Glutamatergic neuron (in vitro differentiated cells): ENCODE results near the gene ST6GALNAC3. TPM values are rescaled to one million over a fixed set of nuclear protein-coding genes. Genes with fewer than 3 reads are reported as not detected.

ENCODE experiments used
- DNase-seq: peaks from one replicate; pipeline ENCODE4 v3.0.0; 2022
- H3K27ac Mint-ChIP-seq: one replicate; pipeline ENCODE4 v1.8.0; 2020; ENCODE audit warnings: mild to moderate bottlenecking, mixed read lengths, inconsistent platforms; ENCODE audit not compliant: unreplicated experiment
- H3K27me3 Mint-ChIP-seq: one replicate; pipeline ENCODE4 v1.8.0; 2020; ENCODE audit warnings: mild to moderate bottlenecking, moderate library complexity, mixed read lengths, inconsistent platforms; ENCODE audit not compliant: unreplicated experiment
- H3K36me3 Mint-ChIP-seq: one replicate; pipeline ENCODE4 v1.8.0; 2020; ENCODE audit warnings: mild to moderate bottlenecking, mixed read lengths, inconsistent platforms; ENCODE audit not compliant: unreplicated experiment
- H3K4me1 Mint-ChIP-seq: one replicate; pipeline ENCODE4 v1.8.0; 2020; ENCODE audit warnings: mild to moderate bottlenecking, low read depth, mixed read lengths, inconsistent platforms; ENCODE audit not compliant: unreplicated experiment
- H3K4me3 Mint-ChIP-seq: one replicate; pipeline ENCODE4 v1.8.0; 2020; ENCODE audit warnings: mild to moderate bottlenecking, mixed read lengths, inconsistent platforms; ENCODE audit not compliant: unreplicated experiment
- H3K9me3 Mint-ChIP-seq: one replicate; pipeline ENCODE4 v1.8.0; 2020; ENCODE audit warnings: mild to moderate bottlenecking, moderate library complexity, mixed read lengths, inconsistent platforms; ENCODE audit not compliant: unreplicated experiment
- total RNA-seq: library from RNA; stranded (reverse); fragmentation: NEBNext Ultra II Directional; extraction: Animal tissue kit (Norgen Biotek cat#: 25700); gene quantifications from one replicate; pipeline ENCODE4 v1.2.1, GENCODE V29; 2021; ENCODE audit not compliant: unreplicated experiment
- TF ChIP-seq, protein P1 (sequence below): fragments of 200-600 bp; sonication (generic); IDR thresholded peaks from one replicate; pipeline ENCODE4 v1.5.0; 2021; ENCODE audit not compliant: partially characterized antibody, unreplicated experiment

Gene ST6GALNAC3
- total RNA-seq, 1 donor from 2014 or later, result 6.5 TPM

DNA sequence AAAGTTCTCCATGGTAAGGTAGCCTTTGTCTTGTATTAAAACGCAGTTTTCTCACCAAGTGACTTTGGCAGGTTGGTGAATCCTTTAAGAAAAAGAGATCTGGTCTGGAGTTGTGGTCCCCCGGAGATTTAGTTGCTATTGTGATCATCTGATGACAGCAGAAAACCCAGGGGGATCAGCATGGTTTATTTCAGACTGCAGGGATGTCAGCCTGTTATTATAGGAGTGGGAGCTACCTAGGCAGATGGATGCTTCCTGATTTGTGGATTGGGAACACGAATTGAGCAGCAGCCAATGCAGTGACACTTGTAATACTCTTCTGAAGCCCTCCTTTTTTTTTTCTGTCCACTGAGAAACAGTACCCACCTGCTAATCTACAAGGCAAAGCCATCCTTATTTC is 150.2 kb downstream of the ST6GALNAC3 start:
- Mint-ChIP-seq H3K4me3 (no peak overlapping the region), H3K36me3 (peaks cover 4% of the 10 kb centered on the region), H3K4me1 (peaks cover 18% of the 10 kb centered on the region), H3K27me3 (no peaks in the 10 kb centered on the region), H3K9me3 (peaks cover 2% of the 10 kb centered on the region), H3K27ac (peak overlapping the region; percentile 7)
- TF ChIP-seq, protein P1, sequence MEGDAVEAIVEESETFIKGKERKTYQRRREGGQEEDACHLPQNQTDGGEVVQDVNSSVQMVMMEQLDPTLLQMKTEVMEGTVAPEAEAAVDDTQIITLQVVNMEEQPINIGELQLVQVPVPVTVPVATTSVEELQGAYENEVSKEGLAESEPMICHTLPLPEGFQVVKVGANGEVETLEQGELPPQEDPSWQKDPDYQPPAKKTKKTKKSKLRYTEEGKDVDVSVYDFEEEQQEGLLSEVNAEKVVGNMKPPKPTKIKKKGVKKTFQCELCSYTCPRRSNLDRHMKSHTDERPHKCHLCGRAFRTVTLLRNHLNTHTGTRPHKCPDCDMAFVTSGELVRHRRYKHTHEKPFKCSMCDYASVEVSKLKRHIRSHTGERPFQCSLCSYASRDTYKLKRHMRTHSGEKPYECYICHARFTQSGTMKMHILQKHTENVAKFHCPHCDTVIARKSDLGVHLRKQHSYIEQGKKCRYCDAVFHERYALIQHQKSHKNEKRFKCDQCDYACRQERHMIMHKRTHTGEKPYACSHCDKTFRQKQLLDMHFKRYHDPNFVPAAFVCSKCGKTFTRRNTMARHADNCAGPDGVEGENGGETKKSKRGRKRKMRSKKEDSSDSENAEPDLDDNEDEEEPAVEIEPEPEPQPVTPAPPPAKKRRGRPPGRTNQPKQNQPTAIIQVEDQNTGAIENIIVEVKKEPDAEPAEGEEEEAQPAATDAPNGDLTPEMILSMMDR, result no peak
- DNase-seq, result no peak

DNA sequence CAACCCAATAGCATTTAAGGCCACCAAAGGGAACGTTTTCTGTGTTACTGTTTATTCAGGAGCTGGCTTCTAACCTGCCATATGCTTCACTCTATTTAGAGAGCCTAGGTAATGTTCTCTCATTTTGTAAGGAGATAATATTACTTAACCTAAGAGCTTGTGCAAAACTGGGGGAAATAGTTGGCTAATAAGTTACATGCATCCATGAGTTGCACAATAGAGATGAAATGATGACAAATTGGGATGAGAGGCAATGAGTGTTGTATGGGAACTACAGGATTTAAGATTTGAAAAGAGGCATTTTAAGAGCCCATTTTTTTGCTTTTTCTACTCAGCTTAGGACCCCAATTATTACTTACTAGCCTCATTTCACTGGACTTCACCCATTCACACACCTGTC is 151.0 kb downstream of the ST6GALNAC3 start:
- Mint-ChIP-seq H3K27ac (no peak overlapping the region), H3K4me1 (peaks cover 18% of the 10 kb centered on the region), H3K9me3 (peaks cover 2% of the 10 kb centered on the region), H3K27me3 (no peaks in the 10 kb centered on the region), H3K4me3 (peak overlapping the region; percentile 2), H3K36me3 (peaks cover 4% of the 10 kb centered on the region)
- DNase-seq, result no peak
- TF ChIP-seq, protein P1, result no peak

DNA sequence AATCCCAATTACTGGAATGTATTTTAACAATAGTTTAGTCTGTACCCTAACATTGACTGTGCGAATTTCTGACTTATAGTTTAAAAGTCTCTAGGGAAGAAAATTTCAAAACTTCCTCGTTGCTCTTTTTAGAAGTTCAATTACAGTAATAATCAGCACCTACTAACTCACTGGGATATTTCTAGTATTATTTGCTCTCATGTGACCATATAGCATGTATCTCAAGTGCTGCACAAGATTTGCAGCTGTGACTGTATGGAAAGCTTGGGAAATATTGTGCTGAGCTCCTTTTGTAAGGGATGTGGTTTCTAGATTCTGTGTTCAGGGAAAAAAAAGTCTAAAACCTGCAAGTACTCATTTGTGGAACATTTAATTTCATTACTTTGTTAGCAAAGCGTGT is 153.1 kb downstream of the ST6GALNAC3 start:
- TF ChIP-seq, protein P1, result no peak
- peaks cover 2% of the 10 kb centered on the region for H3K9me3 Mint-ChIP-seq
- peaks cover 4% of the 10 kb centered on the region for H3K36me3 Mint-ChIP-seq
- peaks cover 23% of the 10 kb centered on the region for H3K4me1 Mint-ChIP-seq
- H3K4me3 Mint-ChIP-seq, result no peak overlapping the region
- no peak for DNase-seq
- H3K27ac Mint-ChIP-seq, result no peak overlapping the region
- H3K27me3 Mint-ChIP-seq, result no peaks in the 10 kb centered on the region

DNA sequence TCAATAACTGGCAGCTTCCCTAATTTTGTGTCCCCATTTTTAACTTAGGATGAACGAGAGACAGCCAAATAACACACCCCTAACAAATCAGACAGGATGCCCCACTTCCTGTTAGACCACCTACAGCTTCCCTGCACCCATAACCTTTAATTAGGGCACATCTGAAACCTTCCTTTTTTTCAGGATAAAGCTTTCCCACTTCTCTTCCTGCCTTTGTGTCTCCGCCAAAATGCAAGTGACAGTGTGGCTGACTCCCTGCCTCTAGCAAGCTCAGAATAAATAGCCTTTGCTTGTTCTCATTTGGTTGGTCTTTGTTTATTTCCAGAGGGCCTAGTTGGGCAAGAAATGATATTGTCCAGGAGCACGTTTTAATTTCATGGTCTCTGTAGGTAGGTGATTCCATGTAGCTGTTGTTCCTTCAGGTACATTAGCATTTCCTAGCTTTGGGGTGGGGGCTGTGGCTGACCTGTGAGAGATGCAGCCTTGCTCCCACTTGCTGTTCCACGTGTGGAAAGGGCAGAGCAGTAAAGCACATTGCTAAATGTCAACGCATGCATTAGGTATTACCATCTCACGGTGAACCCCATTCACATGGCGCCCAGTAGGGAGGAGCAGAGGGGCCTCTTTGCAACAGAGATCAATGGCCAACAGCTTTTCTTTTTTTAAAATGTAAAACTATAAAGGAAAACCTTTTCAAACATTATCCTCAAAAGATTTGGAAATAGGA is 154.9 kb downstream of the ST6GALNAC3 start:
- Mint-ChIP-seq H3K36me3 (peaks cover 4% of the 10 kb centered on the region), H3K27ac (no peak overlapping the region), H3K4me1 (peaks cover 27% of the 10 kb centered on the region), H3K27me3 (no peaks in the 10 kb centered on the region), H3K9me3 (peaks cover 2% of the 10 kb centered on the region), H3K4me3 (no peak overlapping the region)
- DNase-seq, result no peak
- TF ChIP-seq, protein P1, result no peak

DNA sequence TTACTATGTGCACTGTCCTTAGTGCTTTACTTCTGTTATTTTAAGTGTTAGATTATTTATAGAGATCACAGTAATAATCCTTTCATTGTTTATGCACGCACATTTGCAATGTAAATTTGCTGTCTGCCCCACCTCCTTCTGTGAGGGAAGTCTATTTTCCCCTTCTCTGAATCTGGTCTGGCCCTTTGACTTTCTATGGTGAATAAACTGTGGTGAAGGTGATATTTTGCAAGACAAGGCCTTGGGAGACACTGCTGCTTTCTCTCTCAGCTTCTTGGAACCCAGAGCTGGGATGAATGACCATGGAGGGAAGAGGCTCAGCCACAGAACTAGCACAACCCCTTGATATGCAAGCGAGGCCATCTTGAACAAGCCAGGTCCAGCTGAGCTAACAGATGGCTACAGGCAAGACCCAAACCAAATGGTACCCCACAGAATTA is 156.3 kb downstream of the ST6GALNAC3 start:
- peak overlapping the region; percentile 93 for H3K27ac Mint-ChIP-seq
- TF ChIP-seq, protein P1, result no peak

More for the DNA sequence above, 156.3 kb downstream of the ST6GALNAC3 start:
- no peak overlapping the region for H3K4me3 Mint-ChIP-seq
- no peak for DNase-seq
- H3K36me3 Mint-ChIP-seq, result peaks cover 4% of the 10 kb centered on the region
- no peaks in the 10 kb centered on the region for H3K27me3 Mint-ChIP-seq
- H3K4me1 Mint-ChIP-seq, result peaks cover 16% of the 10 kb centered on the region
- H3K9me3 Mint-ChIP-seq, result peaks cover 2% of the 10 kb centered on the region
